Neural progenitor cell (in vitro differentiated cells): Measurements from ENCODE around the gene DSCAML1. TPM values are rescaled to one million over a fixed set of nuclear protein-coding genes. Genes with fewer than 3 reads are reported as not detected.

ENCODE experiments used
- DNase-seq: peaks from one replicate; pipeline ENCODE4 v3.0.0-alpha.2; 2016; ENCODE audit warnings: low spot score
- H2AFZ ChIP-seq: fragments of 200-600 bp; sonication (generic); replicated peaks from 2 replicates; pipeline ENCODE4 v1.6.1; 2016; ENCODE audit warnings: antibody characterized with exemption
- H3F3A ChIP-seq: fragments of 200-600 bp; sonication (generic); 2 replicates; pipeline ENCODE4 v1.6.1; 2016; ENCODE audit warnings: antibody characterized with exemption, low read depth
- H3K27ac ChIP-seq: fragments of 200-600 bp; sonication (generic); 2 replicates; pipeline ENCODE4 v1.5.1; 2016; ENCODE audit warnings: mild to moderate bottlenecking
- H3K27me3 ChIP-seq: fragments of 200-600 bp; sonication (generic); 2 replicates; pipeline ENCODE4 v1.6.1; 2016; ENCODE audit warnings: mild to moderate bottlenecking, moderate library complexity
- H3K36me3 ChIP-seq: fragments of 200-600 bp; sonication (generic); 2 replicates; pipeline ENCODE4 v1.5.1; 2016
- H3K4me1 ChIP-seq: fragments of 200-600 bp; sonication (generic); 2 replicates; pipeline ENCODE4 v1.6.1; 2016; ENCODE audit warnings: mixed run types
- H3K4me2 ChIP-seq: fragments of 200-600 bp; sonication (generic); 2 replicates; pipeline ENCODE4 v1.6.1; 2016
- H3K4me3 ChIP-seq: fragments of 200-600 bp; sonication (generic); 2 replicates; pipeline ENCODE4 v1.5.1; 2016
- H3K79me2 ChIP-seq: fragments of 200-600 bp; sonication (generic); 2 replicates; pipeline ENCODE4 v1.6.1; 2016; ENCODE audit warnings: low read depth
- H3K9ac ChIP-seq: fragments of 200-600 bp; sonication (generic); 2 replicates; pipeline ENCODE4 v1.6.1; 2016
- H3K9me3 ChIP-seq: fragments of 200-600 bp; sonication (generic); 2 replicates; pipeline ENCODE4 v1.5.1; 2016; ENCODE audit warnings: low read depth
- H4K20me1 ChIP-seq: fragments of 200-600 bp; sonication (generic); 2 replicates; pipeline ENCODE4 v1.6.1; 2016; ENCODE audit warnings: low read depth
- H3K27ac Mint-ChIP-seq: 3 replicates; pipeline ENCODE4 v1.8.0; 2021; ENCODE audit warnings: mixed read lengths
- H3K27me3 Mint-ChIP-seq: 2 replicates; pipeline ENCODE4 v1.8.0; 2022; ENCODE audit warnings: low read depth, mild to moderate bottlenecking, inconsistent platforms, moderate library complexity, mixed read lengths; ENCODE audit not compliant: insufficient read depth
- H3K36me3 Mint-ChIP-seq: 3 replicates; pipeline ENCODE4 v1.8.0; 2021; ENCODE audit warnings: mixed read lengths
- H3K4me1 Mint-ChIP-seq: 3 replicates; pipeline ENCODE4 v1.8.0; 2021; ENCODE audit warnings: mixed read lengths
- H3K4me3 Mint-ChIP-seq: 3 replicates; pipeline ENCODE4 v1.8.0; 2021; ENCODE audit warnings: mild to moderate bottlenecking, moderate library complexity, mixed read lengths
- H3K9me3 Mint-ChIP-seq: 3 replicates; pipeline ENCODE4 v1.8.0; 2020; ENCODE audit warnings: mixed read lengths
- EZH2 ChIP-seq: fragments of 200-600 bp; sonication (generic); IDR thresholded peaks from 2 replicates; pipeline ENCODE4 v1.6.1; 2017; ENCODE audit warnings: antibody characterized with exemption, mild to moderate bottlenecking, moderate library complexity
- EZH2phosphoT487 ChIP-seq: fragments of 200-600 bp; sonication (generic); IDR thresholded peaks from 2 replicates; pipeline ENCODE4 v1.6.1; 2017; ENCODE audit warnings: antibody characterized with exemption
- total RNA-seq: library from RNA; depleted of rRNA; stranded (reverse); fragments of >200 nt; gene quantifications from 2 replicates; pipeline ENCODE4 v1.2.3, GENCODE V29; 2015; ENCODE audit warnings: low replicate concordance
- TF ChIP-seq, protein P1 (sequence below): fragments of 200-600 bp; sonication (generic); IDR thresholded peaks from 2 replicates; pipeline ENCODE4 v1.5.1; 2017; ENCODE audit warnings: antibody characterized with exemption, mild to moderate bottlenecking

The DSCAML1 gene
- total RNA-seq, 1 donor from 2014 or later: 0.06 TPM

DNA sequence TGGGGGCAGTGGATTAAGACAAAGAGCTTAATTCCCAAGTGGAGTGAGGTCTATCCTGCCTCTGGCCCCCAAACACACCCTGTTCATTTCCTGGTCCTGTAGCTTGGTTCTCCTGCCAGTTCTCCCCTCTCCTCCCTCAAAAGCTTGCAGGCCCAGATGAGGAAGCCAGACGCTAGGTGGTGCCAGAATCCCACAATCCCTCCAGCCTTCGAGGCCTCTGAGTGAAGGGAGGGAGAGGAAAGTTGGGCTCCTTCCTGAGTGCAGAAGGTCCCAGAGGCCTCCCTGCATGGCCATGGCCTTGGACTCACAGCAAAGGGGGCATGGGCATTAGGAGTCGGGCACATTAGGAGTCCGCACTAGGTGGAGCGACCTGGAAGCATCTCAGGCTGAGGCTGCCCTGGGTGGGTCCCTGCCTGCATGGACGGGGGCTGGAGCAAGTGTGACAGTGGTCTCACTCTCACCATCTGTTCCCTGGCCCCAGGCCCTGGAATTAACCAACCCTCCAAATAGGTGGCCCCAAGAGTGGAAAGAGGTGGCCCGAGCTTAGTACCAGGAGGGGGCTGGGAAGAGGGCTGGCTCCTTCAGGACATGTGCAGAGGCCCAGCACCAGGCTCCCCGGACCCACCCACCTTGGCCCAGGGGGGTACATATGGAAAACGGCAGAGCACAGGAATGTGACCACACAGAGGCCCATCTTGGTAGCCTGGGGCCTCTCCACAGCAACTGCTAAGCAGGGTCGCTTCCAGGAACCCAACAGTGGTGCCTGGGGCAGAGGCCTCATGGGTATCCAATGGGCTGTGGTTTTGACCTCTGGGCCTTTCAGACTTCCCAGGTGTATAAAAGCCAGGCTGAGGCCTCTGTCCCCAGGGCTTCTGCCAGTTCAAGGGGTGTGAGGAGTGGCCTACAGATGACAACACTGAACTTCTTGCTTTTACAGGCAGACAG lies 22.4 kb upstream of the DSCAML1 start:
- H3K4me1 ChIP-seq: peaks cover 30% of the 10 kb centered on the region
- H3K4me3 ChIP-seq: no peak overlapping the region
- H3K36me3 Mint-ChIP-seq: no peaks in the 10 kb centered on the region
- H3K9me3 Mint-ChIP-seq: no peaks in the 10 kb centered on the region
- no peak overlapping the region for H3K4me2 ChIP-seq
- peak; percentile 83 for DNase-seq
- H3K9ac ChIP-seq: no peak overlapping the region
- no peak overlapping the region for H3K27ac ChIP-seq
- H2AFZ ChIP-seq: no peak overlapping the region
- H3K27ac Mint-ChIP-seq: no peak overlapping the region
- H3K4me1 Mint-ChIP-seq: peaks cover 49% of the 10 kb centered on the region
- H3K4me3 Mint-ChIP-seq: no peak overlapping the region
- peaks cover 31% of the 10 kb centered on the region for H3F3A ChIP-seq
- no peaks in the 10 kb centered on the region for H3K79me2 ChIP-seq
- H3K36me3 ChIP-seq: no peaks in the 10 kb centered on the region
- peaks cover 5% of the 10 kb centered on the region for H4K20me1 ChIP-seq
- no peaks in the 10 kb centered on the region for H3K9me3 ChIP-seq
- H3K27me3 ChIP-seq: no peaks in the 10 kb centered on the region
- H3K27me3 Mint-ChIP-seq: peaks cover 6% of the 10 kb centered on the region
- TF ChIP-seq, protein P1, sequence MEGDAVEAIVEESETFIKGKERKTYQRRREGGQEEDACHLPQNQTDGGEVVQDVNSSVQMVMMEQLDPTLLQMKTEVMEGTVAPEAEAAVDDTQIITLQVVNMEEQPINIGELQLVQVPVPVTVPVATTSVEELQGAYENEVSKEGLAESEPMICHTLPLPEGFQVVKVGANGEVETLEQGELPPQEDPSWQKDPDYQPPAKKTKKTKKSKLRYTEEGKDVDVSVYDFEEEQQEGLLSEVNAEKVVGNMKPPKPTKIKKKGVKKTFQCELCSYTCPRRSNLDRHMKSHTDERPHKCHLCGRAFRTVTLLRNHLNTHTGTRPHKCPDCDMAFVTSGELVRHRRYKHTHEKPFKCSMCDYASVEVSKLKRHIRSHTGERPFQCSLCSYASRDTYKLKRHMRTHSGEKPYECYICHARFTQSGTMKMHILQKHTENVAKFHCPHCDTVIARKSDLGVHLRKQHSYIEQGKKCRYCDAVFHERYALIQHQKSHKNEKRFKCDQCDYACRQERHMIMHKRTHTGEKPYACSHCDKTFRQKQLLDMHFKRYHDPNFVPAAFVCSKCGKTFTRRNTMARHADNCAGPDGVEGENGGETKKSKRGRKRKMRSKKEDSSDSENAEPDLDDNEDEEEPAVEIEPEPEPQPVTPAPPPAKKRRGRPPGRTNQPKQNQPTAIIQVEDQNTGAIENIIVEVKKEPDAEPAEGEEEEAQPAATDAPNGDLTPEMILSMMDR: peak; percentile 77
- TF ChIP-seq EZH2phosphoT487: no peak

DNA sequence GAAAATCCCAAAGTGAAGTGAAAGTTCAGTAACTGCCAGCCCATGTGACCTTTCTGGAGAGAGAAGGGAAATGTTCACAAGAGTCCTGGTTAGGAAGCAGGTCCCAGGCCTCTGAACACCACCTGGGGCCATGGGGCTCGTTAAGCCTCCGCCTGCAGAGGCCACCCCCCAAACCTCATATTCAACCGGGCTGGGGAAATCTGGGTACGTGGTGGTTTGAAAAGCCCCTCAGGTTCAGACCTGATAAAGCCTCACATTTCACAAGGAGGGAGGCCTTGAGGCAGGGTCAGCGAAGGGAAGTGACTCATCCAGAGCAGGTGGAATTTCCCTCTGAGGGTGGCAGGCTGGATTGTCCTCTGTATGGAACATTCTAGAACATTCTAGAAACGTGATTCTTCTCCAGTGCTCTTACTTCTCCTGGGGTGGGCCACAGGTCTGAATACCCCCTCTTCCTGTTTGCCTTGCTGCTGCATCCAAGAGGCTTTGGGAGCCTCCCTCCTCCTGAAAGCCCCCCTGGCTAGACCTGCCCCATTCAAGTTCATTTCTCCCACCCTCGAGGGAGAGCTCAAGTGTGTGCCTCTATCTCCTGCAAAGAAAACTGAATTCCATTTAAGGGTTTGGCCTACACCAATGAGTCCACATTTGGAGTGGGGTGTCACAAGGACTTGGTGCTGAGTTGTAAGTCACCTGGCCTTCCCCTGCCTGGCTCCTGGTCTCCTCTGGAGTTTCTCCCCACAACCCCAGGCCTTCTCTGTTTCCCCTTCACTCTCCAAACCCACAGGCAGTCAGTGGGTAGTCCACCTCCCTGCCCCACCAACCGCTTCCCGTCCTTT lies 21.2 kb upstream of the DSCAML1 start:
- Histone ChIP-seq H4K20me1 (peaks cover 5% of the 10 kb centered on the region), H3K4me3 (no peak overlapping the region), H3K79me2 (no peaks in the 10 kb centered on the region), H3K4me1 (peaks cover 33% of the 10 kb centered on the region), H3F3A (peaks cover 34% of the 10 kb centered on the region), H3K27ac (no peak overlapping the region), H3K4me2 (no peak overlapping the region), H3K27me3 (no peaks in the 10 kb centered on the region), H3K36me3 (no peaks in the 10 kb centered on the region), H3K9ac (no peak overlapping the region), H3K9me3 (no peaks in the 10 kb centered on the region), H2AFZ (no peak overlapping the region)
- Mint-ChIP-seq H3K36me3 (no peaks in the 10 kb centered on the region), H3K4me3 (no peak overlapping the region), H3K27me3 (peaks cover 6% of the 10 kb centered on the region), H3K4me1 (peaks cover 56% of the 10 kb centered on the region), H3K9me3 (no peaks in the 10 kb centered on the region), H3K27ac (no peak overlapping the region)
- no peak for DNase-seq
- no peak for TF ChIP-seq EZH2phosphoT487
- TF ChIP-seq, protein P1: no peak
- no peak for TF ChIP-seq EZH2

DNA sequence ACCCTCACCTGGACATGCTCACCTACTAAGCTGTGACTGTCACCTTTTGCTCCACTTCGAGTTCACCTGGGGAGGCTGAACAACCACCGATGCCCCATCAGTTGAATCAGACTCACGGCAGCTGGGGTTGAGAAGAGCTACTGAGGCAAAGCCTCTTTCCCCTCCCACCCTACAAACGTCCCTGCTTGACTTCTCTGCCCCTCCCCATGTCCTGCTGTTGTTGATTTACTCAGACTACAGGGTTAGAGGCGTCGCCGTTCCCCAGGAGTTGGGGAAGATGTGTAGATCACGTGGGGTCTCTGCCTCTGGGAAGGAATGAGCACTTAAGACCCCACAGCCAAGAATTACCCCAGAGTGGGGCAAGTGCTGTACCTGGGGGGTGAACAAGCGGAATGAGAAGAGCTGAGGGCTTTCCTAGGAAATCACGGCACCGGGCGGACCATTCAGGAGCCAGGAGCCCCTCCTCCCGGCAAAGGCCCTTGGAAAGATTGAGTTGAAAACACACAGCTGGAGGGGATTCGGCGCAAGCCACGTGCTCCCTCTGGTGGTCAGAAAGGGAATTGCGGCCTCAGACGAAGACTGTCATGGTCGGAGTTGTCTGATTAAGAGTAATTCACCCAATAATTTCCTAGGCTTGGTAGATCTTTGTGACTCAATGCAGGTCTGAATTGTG lies 20.5 kb upstream of the DSCAML1 start:
- Histone ChIP-seq H3K4me3 (peak overlapping the region; percentile 35), H3K9me3 (no peaks in the 10 kb centered on the region), H3K27ac (no peak overlapping the region), H3K27me3 (no peaks in the 10 kb centered on the region), H3K4me1 (peaks cover 33% of the 10 kb centered on the region), H3F3A (peaks cover 34% of the 10 kb centered on the region), H4K20me1 (peaks cover 5% of the 10 kb centered on the region), H3K9ac (no peak overlapping the region), H3K4me2 (peak overlapping the region; percentile 73), H3K79me2 (no peaks in the 10 kb centered on the region), H3K36me3 (no peaks in the 10 kb centered on the region), H2AFZ (peak overlapping the region; percentile 92)
- peak; percentile 89 for DNase-seq
- Mint-ChIP-seq H3K27me3 (peaks cover 6% of the 10 kb centered on the region), H3K4me1 (peaks cover 57% of the 10 kb centered on the region), H3K27ac (peak overlapping the region; percentile 93), H3K36me3 (no peaks in the 10 kb centered on the region), H3K4me3 (peak overlapping the region; percentile 59), H3K9me3 (no peaks in the 10 kb centered on the region)
- TF ChIP-seq, protein P1: peak; percentile 100
- TF ChIP-seq EZH2 (peak; percentile 48), EZH2phosphoT487 (no peak)
